Central memory CD4-positive, alpha-beta T cell (primary cell): ENCODE measurements around the gene MBOAT2.

ENCODE experiments used
- DNase-seq: peaks from one replicate; pipeline ENCODE4 v3.0.0; 2022

The MBOAT2 gene

GRCh38 chr2:8806885-8807704, 196.4 kb downstream of the MBOAT2 start:
- no peak for DNase-seq

GRCh38 chr2:8805278-8806210, 197.9 kb downstream of the MBOAT2 start:
- no peak for DNase-seq

- no peak for DNase-seq
These were observed 199.7 kb downstream of the MBOAT2 start for GRCh38 chr2:8803658-8804379.

DNA sequence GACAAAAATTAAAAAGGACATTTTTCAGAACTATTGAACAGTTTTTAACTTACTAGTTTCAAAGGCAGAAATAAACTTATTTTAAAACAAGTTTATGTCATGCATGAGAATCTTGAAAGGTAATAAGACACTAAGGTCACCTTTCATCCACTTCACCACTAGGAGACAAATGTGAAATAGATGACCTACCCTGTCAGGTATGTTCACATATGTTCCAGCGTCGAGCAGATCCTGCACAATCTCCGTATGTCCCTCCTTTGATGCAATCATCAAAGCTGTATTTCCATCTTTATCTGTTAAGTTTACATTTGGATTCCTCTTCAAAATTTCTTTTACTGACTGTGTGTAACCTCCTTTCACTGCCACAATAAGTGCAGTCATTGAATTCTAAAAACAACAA, 200.7 kb downstream of the MBOAT2 start:
- no peak for DNase-seq
